IPS DF 6.9 (cell line): ENCODE measurements around the gene ANKS1B.
A peak's percentile ranks its signal among the peaks of the same experiment; 100 is the strongest.
"Not testable (repeated sequence)": the region's sequence is repeated elsewhere in the genome, so short reads cannot be mapped to it uniquely, and the experiment has no call there.

Experiments
- DNase-seq: peaks from one replicate; pipeline ENCODE4 v3.0.0-alpha.2; 2013; ENCODE audit warnings: low read depth, low spot score
- H3K27ac ChIP-seq: one replicate; pipeline ENCODE4 v1.5.1; 2013; ENCODE audit warnings: low read length, control low read depth
- H3K27me3 ChIP-seq: 2 replicates; pipeline ENCODE4 v1.6.1; 2013; ENCODE audit warnings: mild to moderate bottlenecking, low read length; ENCODE audit not compliant: control insufficient read depth, insufficient read depth
- H3K36me3 ChIP-seq: 2 replicates; pipeline ENCODE4 v1.6.1; 2013; ENCODE audit warnings: low read length; ENCODE audit not compliant: control insufficient read depth, insufficient read depth
- H3K4me1 ChIP-seq: 2 replicates; pipeline ENCODE4 v1.6.1; 2013; ENCODE audit warnings: low read length; ENCODE audit not compliant: control insufficient read depth, insufficient read depth
- H3K4me3 ChIP-seq: 2 replicates; pipeline ENCODE4 v1.5.1; 2013; ENCODE audit warnings: mild to moderate bottlenecking, low read length
- H3K9me3 ChIP-seq: 2 replicates; pipeline ENCODE4 v1.6.1; 2013; ENCODE audit warnings: low read length, inconsistent platforms; ENCODE audit not compliant: control insufficient read depth, insufficient read depth
- WGBS: extraction: QIAGEN DNeasy Blood & Tissue Kit; methylation state at CpG from one replicate; pipeline ENCODE4 v1.1.7; 2013; ENCODE audit warnings: mixed read lengths, missing lambda C conversion rate; ENCODE audit not compliant: insufficient read length, insufficient coverage; 5-methylcytosine and 5-hydroxymethylcytosine counted together

ANKS1B gene

GRCh38 chr12:99609455-99610181, 375.1 kb downstream of the ANKS1B start:
- no CpG with 5 or more reads among the region's 7 CpGs for WGBS

GRCh38 chr12:99600388-99600787, 384.3 kb downstream of the ANKS1B start:
- no peaks in the 10 kb centered on the region for H3K4me1 ChIP-seq
- no peaks in the 10 kb centered on the region for H3K36me3 ChIP-seq
- H3K4me3 ChIP-seq = no peak overlapping the region
- DNase-seq = no peak
- H3K27ac ChIP-seq = no peak overlapping the region
- H3K27me3 ChIP-seq = no peaks in the 10 kb centered on the region
- no peaks in the 10 kb centered on the region for H3K9me3 ChIP-seq
- WGBS = no CpG with 5 or more reads among the region's 5 CpGs

More at GRCh38 chr12:99609455-99610181, 375.1 kb downstream of the ANKS1B start:
- DNase-seq = peak; percentile 37
- H3K27ac ChIP-seq = no peak overlapping the region
- no peaks in the 10 kb centered on the region for H3K36me3 ChIP-seq
- no peaks in the 10 kb centered on the region for H3K9me3 ChIP-seq
- H3K4me1 ChIP-seq = peaks cover 4% of the 10 kb centered on the region; the same call in 1 of the 2 replicates
- no peaks in the 10 kb centered on the region for H3K27me3 ChIP-seq
- H3K4me3 ChIP-seq = no peak overlapping the region

GRCh38 chr12:99598785-99599184, 386.0 kb downstream of the ANKS1B start:
- H3K4me3 ChIP-seq = no peak overlapping the region
- no peaks in the 10 kb centered on the region for H3K36me3 ChIP-seq
- DNase-seq = no peak
- WGBS = no CpG with 5 or more reads among the region's 2 CpGs
- H3K27me3 ChIP-seq = no peaks in the 10 kb centered on the region
- H3K9me3 ChIP-seq = no peaks in the 10 kb centered on the region
- H3K27ac ChIP-seq = no peak overlapping the region
- no peaks in the 10 kb centered on the region for H3K4me1 ChIP-seq

- no peaks in the 10 kb centered on the region for H3K4me1 ChIP-seq
- H3K9me3 ChIP-seq = no peaks in the 10 kb centered on the region
These were observed 388.0 kb downstream of the ANKS1B start for GRCh38 chr12:99596762-99597161.

GRCh38 chr12:99577125-99577524, 407.6 kb downstream of the ANKS1B start:
- not testable (repeated sequence) for H3K36me3 ChIP-seq, H3K9me3 ChIP-seq, H3K27me3 ChIP-seq, H3K4me1 ChIP-seq, H3K27ac ChIP-seq, H3K4me3 ChIP-seq, DNase-seq
- WGBS = no CpG with 5 or more reads among the region's 1 CpG

More at GRCh38 chr12:99596762-99597161, 388.0 kb downstream of the ANKS1B start:
- Histone ChIP-seq H3K4me3 (no peak overlapping the region), H3K36me3 (no peaks in the 10 kb centered on the region), H3K27ac (no peak overlapping the region), H3K27me3 (no peaks in the 10 kb centered on the region)
- DNase-seq = no peak
- WGBS = no CpG with 5 or more reads among the region's 2 CpGs

GRCh38 chr12:99573980-99574379, 410.8 kb downstream of the ANKS1B start:
- Histone ChIP-seq H3K27me3 (peaks cover 2% of the 10 kb centered on the region; the same call in 1 of the 2 replicates), H3K27ac (no peak overlapping the region), H3K36me3 (no peaks in the 10 kb centered on the region), H3K9me3 (no peaks in the 10 kb centered on the region), H3K4me1 (no peaks in the 10 kb centered on the region), H3K4me3 (no peak overlapping the region)
- no peak for DNase-seq
- 100% methylated on average over 2 of the region's 2 CpGs for WGBS

- Histone ChIP-seq H3K27me3 (peaks cover 2% of the 10 kb centered on the region; the same call in 1 of the 2 replicates), H3K9me3 (no peaks in the 10 kb centered on the region), H3K27ac (no peak overlapping the region), H3K4me1 (no peaks in the 10 kb centered on the region), H3K4me3 (no peak overlapping the region), H3K36me3 (no peaks in the 10 kb centered on the region)
- no peak for DNase-seq
- WGBS = 100% methylated on average over 1 of the region's 2 CpGs
These were observed 417.7 kb downstream of the ANKS1B start for GRCh38 chr12:99567072-99567471.

GRCh38 chr12:99558109-99558508, 426.6 kb downstream of the ANKS1B start:
- Histone ChIP-seq H3K27ac (no peak overlapping the region), H3K4me1 (no peaks in the 10 kb centered on the region), H3K9me3 (no peaks in the 10 kb centered on the region), H3K4me3 (no peak overlapping the region), H3K36me3 (no peaks in the 10 kb centered on the region), H3K27me3 (no peaks in the 10 kb centered on the region)
- DNase-seq = no peak
- no CpG with 5 or more reads among the region's 7 CpGs for WGBS

- H3K27me3 ChIP-seq = no peaks in the 10 kb centered on the region
- H3K36me3 ChIP-seq = no peaks in the 10 kb centered on the region
- H3K27ac ChIP-seq = no peak overlapping the region
- no peaks in the 10 kb centered on the region for H3K9me3 ChIP-seq
- H3K4me1 ChIP-seq = no peaks in the 10 kb centered on the region
- no peak overlapping the region for H3K4me3 ChIP-seq
- WGBS = no CpG with 5 or more reads among the region's 3 CpGs
- no peak for DNase-seq
These were observed 431.3 kb downstream of the ANKS1B start for GRCh38 chr12:99553461-99553860.

- Histone ChIP-seq H3K4me1 (no peaks in the 10 kb centered on the region), H3K27ac (no peak overlapping the region), H3K36me3 (no peaks in the 10 kb centered on the region), H3K4me3 (no peak overlapping the region), H3K9me3 (no peaks in the 10 kb centered on the region), H3K27me3 (no peaks in the 10 kb centered on the region)
- WGBS = no CpG with 5 or more reads among the region's 1 CpG
- DNase-seq = no peak
These were observed 432.7 kb downstream of the ANKS1B start for GRCh38 chr12:99552022-99552421.

- no CpG with 5 or more reads among the region's 5 CpGs for WGBS
- DNase-seq = no peak
- Histone ChIP-seq H3K27ac (no peak overlapping the region), H3K4me1 (no peaks in the 10 kb centered on the region), H3K9me3 (no peaks in the 10 kb centered on the region), H3K36me3 (no peaks in the 10 kb centered on the region), H3K4me3 (no peak overlapping the region), H3K27me3 (no peaks in the 10 kb centered on the region)
These were observed 435.1 kb downstream of the ANKS1B start for GRCh38 chr12:99549651-99550050.
